Naive thymus-derived CD8-positive, alpha-beta T cell (primary cell): ENCODE measurements around the gene MVD. TPM values are rescaled to one million over a fixed set of nuclear protein-coding genes. Genes with fewer than 3 reads are reported as not detected.

Source experiments
- ATAC-seq, 2 donors: fragments of 150-1000 bp; cut with Tn5 transposase in 1 of 2; sonication (Bioruptor Pico), chemical (Tn5 transposase) in 1 of 2; 1 replicate in 1 of 2; 2 replicates in 1 of 2; pipeline ENCODE4 v1.10.0; 2021; ENCODE audit warnings: mild to moderate bottlenecking in 2 of 2, moderate library complexity in 2 of 2
- POLR2A ChIA-PET: fragments of 350-600 bp; sonication (Branson Sonifier 250); formaldehyde crosslinking; loops from one replicate; lab custom pipeline; 2021; ENCODE audit warnings: antibody characterized with exemption; lab: Charles Lee
- DNase-seq, 10 donors: peaks; one replicate each; pipeline versions ENCODE4 v3.0.0 to v3.0.0-alpha.2; 2020 to 2022
- H3K27ac Mint-ChIP-seq, 10 donors: one replicate each; pipeline ENCODE4 v1.8.0; 2020 to 2022; ENCODE audit warnings: mild to moderate bottlenecking in 10 of 10, mixed read lengths in 10 of 10, moderate library complexity in 4 of 10, inconsistent platforms in 1 of 10
- H3K27me3 Mint-ChIP-seq, 5 donors: one replicate each; pipeline ENCODE4 v1.8.0; 2021 to 2022; ENCODE audit warnings: mixed read lengths in 5 of 5
- H3K36me3 Mint-ChIP-seq, 3 donors: one replicate each; pipeline ENCODE4 v1.8.0; 2020 to 2022; ENCODE audit warnings: mixed read lengths in 3 of 3, mild to moderate bottlenecking in 2 of 3, inconsistent platforms in 1 of 3
- H3K4me1 Mint-ChIP-seq, 4 donors: one replicate each; pipeline ENCODE4 v1.8.0; 2021 to 2022; ENCODE audit warnings: mixed read lengths in 4 of 4
- H3K4me3 Mint-ChIP-seq, 10 donors: one replicate each; pipeline ENCODE4 v1.8.0; 2020 to 2022; ENCODE audit warnings: mild to moderate bottlenecking in 10 of 10, mixed read lengths in 10 of 10, moderate library complexity in 6 of 10, inconsistent platforms in 1 of 10
- H3K9me3 Mint-ChIP-seq, 9 donors: one replicate each; pipeline ENCODE4 v1.8.0; 2020 to 2022; ENCODE audit warnings: mixed read lengths in 9 of 9, mild to moderate bottlenecking in 3 of 9, inconsistent platforms in 1 of 9, moderate library complexity in 1 of 9
- polyA plus RNA-seq, 3 donors: library from polyadenylated mRNA; unstranded; fragments of 300-500 nt; fragmentation: Illumina TruSeq; gene quantifications; one replicate each; pipeline ENCODE4 v1.2.3, GENCODE V29; 2021
- total RNA-seq, 8 experiments: library from RNA in 2 of 8; stranded (reverse) in 2 of 8; gene quantifications; one replicate each; pipeline ENCODE4 v1.2.3 and lab custom pipeline; 2021 to 2026

The MVD gene
- total and polyA plus RNA-seq, 5 experiments from 2014 or later = 14.4 to 42.7 (median 20.4) TPM

- Mint-ChIP-seq H3K9me3 (no peaks in the 10 kb centered on the region), H3K36me3 (peaks cover 0 to 15% (median 2%) of the 10 kb centered on the region in 3 donors), H3K27me3 (no peaks in the 10 kb centered on the region), H3K27ac (peak overlapping the region in 8 of 10 donors; percentile 52 to 94 (median 84)), H3K4me3 (peak overlapping the region in 8 of 10 donors; percentile 13 to 88 (median 31)), H3K4me1 (peaks cover 8 to 37% (median 23%) of the 10 kb centered on the region in 4 donors)
- POLR2A ChIA-PET = interaction anchor here (0.6 to 2.5 kb wide), 5 partner anchors 9 to 53 kb away, joined by 3 to 7 read pairs (median 3); no protein-coding TSS in a partner anchor
- no peak for DNase-seq
- no peak for ATAC-seq
Observed at GRCh38 chr16:88651989-88652761, 10.7 kb downstream of the MVD start.

DNA sequence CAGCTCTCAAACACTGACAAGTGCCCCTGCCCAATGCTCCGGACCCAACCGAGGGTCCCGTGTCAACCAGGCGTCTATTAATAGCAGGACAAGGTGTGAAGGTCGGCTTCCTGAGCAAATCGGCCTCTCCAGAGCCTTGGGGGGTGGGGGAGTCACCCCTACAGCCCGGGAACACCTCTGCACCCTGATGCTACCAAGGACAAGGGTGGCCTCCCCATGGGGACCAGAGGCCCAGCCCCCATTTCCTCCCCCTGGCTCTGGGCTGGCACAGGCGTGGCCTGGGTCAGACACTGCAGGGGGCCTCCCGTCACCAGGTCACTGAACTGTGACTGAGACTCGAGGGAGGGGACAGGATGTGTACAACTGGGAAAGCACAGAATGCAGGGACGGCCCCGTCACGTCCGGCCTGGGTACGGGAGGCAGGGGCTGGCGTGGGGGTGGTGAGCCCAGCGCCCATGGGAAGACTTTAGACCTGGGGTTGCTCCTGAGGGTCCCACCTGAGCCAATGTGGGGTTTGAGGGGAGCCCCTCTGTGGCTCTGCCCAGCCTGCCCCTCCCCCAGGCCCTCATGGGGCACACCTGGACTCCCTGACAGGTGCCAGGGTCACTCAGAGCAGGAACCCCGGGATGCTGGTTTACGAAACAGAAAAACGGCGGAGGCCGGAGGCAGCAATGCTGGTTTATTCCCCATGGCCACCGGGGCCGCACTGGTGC, 11.5 kb downstream of the MVD start:
- ATAC-seq (peak; percentile 54 to 78), DNase-seq (peak in 8 of 10 donors; percentile 56 to 88 (median 66))
- Mint-ChIP-seq H3K27ac (peak overlapping the region; percentile 78 to 96 (median 93)), H3K27me3 (no peaks in the 10 kb centered on the region), H3K4me1 (peaks cover 8 to 39% (median 25%) of the 10 kb centered on the region in 4 donors), H3K36me3 (peaks cover 0 to 12% (median 2%) of the 10 kb centered on the region in 3 donors), H3K4me3 (peak overlapping the region; percentile 81 to 96 (median 90)), H3K9me3 (no peaks in the 10 kb centered on the region)
- POLR2A ChIA-PET = interaction anchor here (0.6 to 4.2 kb wide), 7 partner anchors 10 to 54 kb away, joined by 3 to 31 read pairs (median 4); partner anchors contain the start of gene MVD

DNA sequence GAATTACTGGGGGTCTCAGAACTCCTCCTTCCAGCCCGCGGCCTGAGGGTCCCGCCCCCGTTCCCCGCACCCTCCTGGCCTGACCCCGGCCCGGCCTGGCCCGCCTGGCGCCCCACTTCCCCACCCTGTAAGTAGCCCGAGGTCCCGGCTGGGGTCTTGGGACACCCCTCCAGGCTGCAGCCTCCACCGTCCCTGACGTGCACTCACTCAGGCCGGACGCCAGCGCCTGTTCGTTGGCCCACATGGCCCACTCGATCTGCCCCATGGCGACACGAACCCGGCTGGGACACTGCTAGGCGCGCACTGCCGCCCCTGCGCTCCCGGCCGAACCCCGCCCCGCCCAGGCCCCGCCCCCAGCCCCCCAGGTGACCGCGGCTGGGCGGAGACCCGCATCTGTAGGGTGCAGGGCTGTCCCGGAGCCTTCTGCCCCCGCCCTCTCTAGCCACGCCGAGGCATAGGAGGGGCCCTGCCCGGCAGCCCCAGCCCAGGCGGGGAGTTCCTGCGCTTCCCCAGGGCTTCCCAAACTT, 12.1 kb downstream of the MVD start, which contains the start of gene CYBA:
Gene CYBA (minus strand): TSS at position 305 of the 527 bp plus-strand sequence. CDS start 40 bp downstream, at position 265.
- ATAC-seq = peak; percentile 88
- peak; percentile 71 to 89 (median 80) for DNase-seq
- H3K27ac Mint-ChIP-seq = peak within 1 kb of the TSS; percentile 82 to 96 (median 93)
- POLR2A ChIA-PET = interaction anchor here (1.2 to 4.7 kb wide), 6 partner anchors 12 to 51 kb away, joined by 4 to 48 read pairs (median 11); partner anchors contain the start of genes IL17C and MVD
- H3K9me3 Mint-ChIP-seq = no peaks in the 10 kb centered on the region
- H3K27me3 Mint-ChIP-seq = no peaks in the 10 kb centered on the region
- peak within 1 kb of the TSS; percentile 82 to 96 (median 90) for H3K4me3 Mint-ChIP-seq
- peaks cover 8 to 42% (median 27%) of the 10 kb centered on the region in 4 donors for H3K4me1 Mint-ChIP-seq
- peaks cover 0 to 12% (median 2%) of the 10 kb centered on the region in 3 donors for H3K36me3 Mint-ChIP-seq

GRCh38 chr16:88649924-88650748, 12.8 kb downstream of the MVD start:
- POLR2A ChIA-PET = interaction anchor here (0.7 to 4.7 kb wide), 11 partner anchors 11 to 197 kb away, joined by 3 to 48 read pairs (median 4); partner anchors contain the start of genes IL17C, MVD and ZFPM1
- Mint-ChIP-seq H3K27ac (peak overlapping the region in 9 of 10 donors; percentile 62 to 96 (median 89)), H3K4me3 (peak overlapping the region; percentile 82 to 96 (median 90)), H3K36me3 (peaks cover 0 to 15% (median 2%) of the 10 kb centered on the region in 3 donors), H3K27me3 (no peaks in the 10 kb centered on the region), H3K9me3 (no peaks in the 10 kb centered on the region), H3K4me1 (peaks cover 8 to 42% (median 30%) of the 10 kb centered on the region in 4 donors)
- ATAC-seq = peak; percentile 13 to 27
- peak in 5 of 10 donors; percentile 27 to 67 (median 50) for DNase-seq

DNA sequence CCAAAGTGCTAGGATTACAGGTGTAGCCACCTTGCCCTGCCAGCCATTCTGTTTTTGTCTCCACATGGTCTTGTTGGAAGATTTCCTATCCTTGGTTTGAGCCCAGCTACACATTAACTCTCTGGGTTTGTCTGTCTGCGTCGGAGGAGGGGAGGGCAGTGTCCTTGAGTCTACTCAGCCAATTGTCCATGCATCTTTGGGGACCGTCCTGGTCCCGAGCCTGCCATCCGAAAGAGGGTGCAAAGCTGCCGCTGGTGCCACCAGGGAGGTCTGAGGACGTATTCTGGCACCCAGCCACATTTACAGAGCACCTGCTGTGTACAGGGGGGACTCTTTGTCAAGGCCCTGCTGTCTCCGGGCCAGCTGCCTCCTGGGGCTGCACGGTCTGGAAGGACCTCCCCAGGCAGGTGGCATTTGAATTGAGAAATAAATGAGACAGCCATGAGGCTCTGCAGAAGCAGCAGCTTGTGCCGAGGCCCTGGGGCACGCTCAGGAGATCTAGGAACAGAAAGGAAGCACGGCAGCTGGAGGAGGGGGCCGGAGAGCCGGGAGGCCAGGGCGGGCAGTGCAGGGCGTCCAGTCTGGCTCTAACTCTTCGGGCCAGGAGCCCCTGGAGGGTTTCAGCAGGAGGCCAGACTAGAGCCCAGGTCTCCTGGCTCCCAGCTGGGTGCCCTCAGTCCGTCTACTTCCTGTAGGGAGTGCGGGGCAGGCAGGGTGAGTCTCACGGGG, 13.5 kb downstream of the MVD start:
- DNase-seq = no peak
- H3K4me3 Mint-ChIP-seq = peak overlapping the region; percentile 82 to 96 (median 90)

GRCh38 chr16:88647178-88648070, 15.5 kb downstream of the MVD start:
- Mint-ChIP-seq H3K4me3 (peak overlapping the region in 3 of 10 donors; percentile 14 to 19 (median 14)), H3K27ac (peak overlapping the region in 3 of 10 donors; percentile 44 to 65 (median 48)), H3K27me3 (no peaks in the 10 kb centered on the region), H3K36me3 (peaks cover 0 to 20% (median 0%) of the 10 kb centered on the region in 3 donors), H3K4me1 (peaks cover 10 to 38% (median 32%) of the 10 kb centered on the region in 4 donors), H3K9me3 (no peaks in the 10 kb centered on the region)
- POLR2A ChIA-PET = interaction anchor here (1.0 to 4.7 kb wide), 5 partner anchors 9 to 55 kb away, joined by 3 to 48 read pairs (median 7); partner anchors contain the start of gene IL17C
- ATAC-seq = no peak
- DNase-seq = no peak

More for the DNA sequence above, 13.5 kb downstream of the MVD start:
- Mint-ChIP-seq H3K27ac (peak overlapping the region; percentile 61 to 96 (median 85)), H3K9me3 (no peaks in the 10 kb centered on the region), H3K4me1 (peaks cover 8 to 40% (median 35%) of the 10 kb centered on the region in 4 donors), H3K27me3 (no peaks in the 10 kb centered on the region), H3K36me3 (peaks cover 0 to 17% (median 0%) of the 10 kb centered on the region in 3 donors)
- no peak for ATAC-seq
- POLR2A ChIA-PET = interaction anchor here (0.7 to 4.7 kb wide), 13 partner anchors 11 to 197 kb away, joined by 3 to 48 read pairs (median 4); partner anchors contain the start of genes IL17C, MVD and ZFPM1

GRCh38 chr16:88646345-88647034, 16.4 kb downstream of the MVD start:
- Mint-ChIP-seq H3K9me3 (no peaks in the 10 kb centered on the region), H3K27ac (peak overlapping the region in 4 of 10 donors; percentile 18 to 65 (median 32)), H3K27me3 (no peaks in the 10 kb centered on the region), H3K4me1 (peaks cover 12 to 45% (median 34%) of the 10 kb centered on the region in 4 donors), H3K36me3 (peaks cover 0 to 28% (median 0%) of the 10 kb centered on the region in 3 donors), H3K4me3 (peak overlapping the region in 1 of 10 donors; percentile 20)
- ATAC-seq (no peak), DNase-seq (no peak)
- POLR2A ChIA-PET = interaction anchor here (1.0 to 4.7 kb wide), 3 partner anchors 8 to 35 kb away, joined by 3 to 48 read pairs (median 3); partner anchors contain the start of gene IL17C

GRCh38 chr16:88645941-88646340, 16.9 kb downstream of the MVD start:
- H3K36me3 Mint-ChIP-seq = peaks cover 0 to 28% (median 0%) of the 10 kb centered on the region in 3 donors
- no peaks in the 10 kb centered on the region for H3K9me3 Mint-ChIP-seq
- H3K4me1 Mint-ChIP-seq = peaks cover 10 to 45% (median 30%) of the 10 kb centered on the region in 4 donors
- H3K4me3 Mint-ChIP-seq = no peak overlapping the region
- H3K27me3 Mint-ChIP-seq = no peaks in the 10 kb centered on the region
- ATAC-seq = no peak
- POLR2A ChIA-PET = interaction anchor here (4.7 kb wide), 1 partner anchor 7 kb away, joined by 48 read pairs; the partner anchor contains the start of gene IL17C
- H3K27ac Mint-ChIP-seq = peak overlapping the region in 1 of 10 donors; percentile 18
- no peak for DNase-seq

- POLR2A ChIA-PET = no interaction called here
- DNase-seq = no peak
- H3K4me3 Mint-ChIP-seq = peak overlapping the region in 1 of 10 donors; percentile 30
Observed at GRCh38 chr16:88645455-88645854, 17.4 kb downstream of the MVD start.

More at GRCh38 chr16:88645455-88645854, 17.4 kb downstream of the MVD start:
- H3K9me3 Mint-ChIP-seq = no peaks in the 10 kb centered on the region
- H3K36me3 Mint-ChIP-seq = peaks cover 0 to 28% (median 0%) of the 10 kb centered on the region in 3 donors
- H3K27me3 Mint-ChIP-seq = no peaks in the 10 kb centered on the region
- ATAC-seq = no peak
- peak overlapping the region in 3 of 10 donors; percentile 58 to 88 (median 65) for H3K27ac Mint-ChIP-seq
- peaks cover 10 to 46% (median 34%) of the 10 kb centered on the region in 4 donors for H3K4me1 Mint-ChIP-seq
